HuH-7.5 (cell line): ENCODE results near the gene CTDSPL.
A peak's percentile ranks its signal among the peaks of the same experiment; 100 is the strongest.
"Not testable (repeated sequence)": the region's sequence is repeated elsewhere in the genome, so short reads cannot be mapped to it uniquely, and the experiment has no call there.

Experiments used
- DNase-seq: peaks from one replicate; pipeline ENCODE4 v3.0.0; 2011; ENCODE audit warnings: low spot score

Gene CTDSPL, protein sequence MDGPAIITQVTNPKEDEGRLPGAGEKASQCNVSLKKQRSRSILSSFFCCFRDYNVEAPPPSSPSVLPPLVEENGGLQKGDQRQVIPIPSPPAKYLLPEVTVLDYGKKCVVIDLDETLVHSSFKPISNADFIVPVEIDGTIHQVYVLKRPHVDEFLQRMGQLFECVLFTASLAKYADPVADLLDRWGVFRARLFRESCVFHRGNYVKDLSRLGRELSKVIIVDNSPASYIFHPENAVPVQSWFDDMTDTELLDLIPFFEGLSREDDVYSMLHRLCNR

GRCh38 chr3:37861620-37862041 is at the start of gene CTDSPL:
TSS of gene CTDSPL (plus strand) at chr3:37861880. CDS start at chr3:37862200, 320 bp downstream.
- DNase-seq = peak; percentile 81

DNA sequence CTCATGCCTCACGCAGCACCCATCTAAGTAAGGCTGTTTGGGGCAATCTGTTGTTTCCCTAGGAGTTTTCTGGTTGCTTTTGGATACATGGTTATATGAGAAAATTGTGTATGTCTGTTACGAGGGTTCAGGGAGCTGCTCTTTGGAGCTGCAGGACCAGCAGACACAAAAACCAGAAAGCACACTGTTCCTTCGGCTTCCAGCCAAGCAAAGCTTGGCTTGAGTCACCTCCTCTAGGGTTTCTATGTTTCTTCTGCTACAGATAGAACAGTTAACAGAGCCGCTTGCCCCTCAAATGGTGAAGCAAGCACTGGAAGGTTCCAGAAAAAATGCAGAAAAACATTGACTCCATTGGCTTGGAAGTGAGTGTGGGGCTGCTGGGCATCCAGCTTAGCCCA is 49.2 kb upstream of the CTDSPL start:
- DNase-seq = no peak

DNA sequence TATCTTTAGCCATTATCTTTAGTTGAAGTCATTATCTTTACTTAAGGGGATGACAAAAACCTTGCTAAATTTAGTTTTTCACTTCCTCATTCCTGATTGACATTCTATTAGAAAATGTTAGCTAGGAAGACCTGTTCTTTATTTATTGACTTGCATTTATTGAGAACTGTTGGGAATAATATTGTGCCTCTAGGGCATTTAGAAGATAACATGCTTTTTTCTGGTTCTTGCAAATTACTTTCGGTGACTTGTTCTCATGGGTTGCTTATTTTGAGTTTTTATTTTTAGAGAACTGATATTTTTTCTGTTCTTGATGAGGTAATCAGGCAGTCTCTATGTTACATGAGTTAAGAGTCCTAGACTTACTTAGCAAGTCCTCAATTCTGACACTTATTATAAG is 48.3 kb upstream of the CTDSPL start:
- no peak for DNase-seq

DNA sequence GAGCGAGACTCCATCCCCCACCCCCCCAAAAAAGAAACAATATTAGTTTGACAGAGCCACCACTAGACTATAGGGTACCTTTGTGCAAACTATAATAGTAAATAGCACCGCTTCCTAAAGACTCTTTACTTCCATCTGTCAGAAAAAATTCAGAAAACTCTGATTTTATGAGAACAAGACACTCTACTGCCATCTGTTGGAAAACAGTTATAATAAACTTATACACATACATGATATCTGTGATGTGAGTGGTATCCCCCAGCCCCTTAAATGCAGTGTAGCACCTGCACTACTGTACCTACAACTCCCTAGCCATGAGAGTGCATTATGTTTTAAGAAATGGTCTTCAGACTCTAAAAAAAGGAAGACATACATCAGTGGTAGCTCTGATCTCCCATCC is 47.1 kb upstream of the CTDSPL start:
- DNase-seq = peak; percentile 17

GRCh38 chr3:37815156-37815555 is 46.5 kb upstream of the CTDSPL start:
- not testable (repeated sequence) for DNase-seq

DNA sequence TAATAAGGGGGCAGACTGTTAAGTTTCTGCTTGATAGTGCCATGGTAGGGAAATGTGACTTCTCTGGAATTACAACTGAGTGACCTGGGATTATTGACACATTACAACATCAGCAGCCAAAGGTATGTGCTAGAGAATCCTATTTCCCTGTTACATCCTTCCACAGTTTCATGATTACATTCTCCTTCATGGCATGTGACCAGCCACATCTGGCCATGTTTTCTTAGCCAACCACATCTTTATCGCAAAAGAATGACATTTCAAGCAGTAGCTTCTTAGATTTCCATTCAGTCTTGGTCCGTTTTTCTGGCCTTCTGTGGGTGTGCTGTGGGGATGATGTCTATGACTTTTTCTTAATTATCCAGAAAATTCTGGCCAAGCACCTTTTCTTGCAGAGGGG is 45.4 kb upstream of the CTDSPL start:
- no peak for DNase-seq

GRCh38 chr3:37819591-37819990 is 42.1 kb upstream of the CTDSPL start:
- no peak for DNase-seq

- no peak for DNase-seq
Measured at GRCh38 chr3:37820286-37820685, 41.4 kb upstream of the CTDSPL start.

- DNase-seq = no peak
Measured at GRCh38 chr3:37823189-37823588, 38.5 kb upstream of the CTDSPL start.

DNA sequence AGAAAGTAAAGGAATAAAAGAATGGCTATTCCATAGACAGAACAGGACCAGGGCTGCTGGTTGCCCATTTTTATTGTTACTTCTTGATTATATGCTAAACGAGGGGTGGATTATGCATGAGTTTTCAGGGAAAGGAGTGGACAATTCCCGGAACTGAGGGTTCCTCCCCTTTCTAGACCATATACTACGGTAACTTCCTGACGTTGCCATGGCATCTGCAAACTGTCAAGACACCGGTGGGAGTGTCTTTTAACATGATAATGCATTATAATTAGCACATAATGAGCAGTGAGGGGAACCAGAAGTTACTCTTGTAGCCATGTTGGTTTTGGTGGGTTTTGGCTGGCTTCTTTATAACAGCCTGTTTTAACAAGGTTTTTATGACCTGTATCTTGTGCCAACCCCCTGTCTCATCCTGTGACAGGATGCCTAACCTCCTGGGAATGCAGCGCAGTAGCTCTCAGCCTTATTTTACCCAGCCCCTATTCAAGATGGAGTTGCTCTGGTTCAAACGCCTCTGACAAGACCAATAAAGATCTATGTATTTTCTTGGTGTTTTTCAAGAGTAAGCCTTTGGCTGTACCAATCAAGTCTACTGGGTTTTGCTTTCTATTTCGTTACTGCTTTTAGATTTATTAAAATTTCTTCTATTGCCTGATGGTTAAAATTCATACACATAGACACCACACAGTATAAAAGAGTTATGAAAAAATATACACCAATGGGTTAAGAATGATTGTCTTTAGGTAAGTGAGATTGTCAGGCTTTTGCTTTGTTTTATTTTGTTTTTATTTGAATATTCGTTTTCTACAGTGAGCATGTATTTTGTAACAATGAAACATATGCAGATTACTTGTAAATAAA is 37.4 kb upstream of the CTDSPL start:
- no peak for DNase-seq

GRCh38 chr3:37824954-37825328 is 36.7 kb upstream of the CTDSPL start:
- no peak for DNase-seq

DNA sequence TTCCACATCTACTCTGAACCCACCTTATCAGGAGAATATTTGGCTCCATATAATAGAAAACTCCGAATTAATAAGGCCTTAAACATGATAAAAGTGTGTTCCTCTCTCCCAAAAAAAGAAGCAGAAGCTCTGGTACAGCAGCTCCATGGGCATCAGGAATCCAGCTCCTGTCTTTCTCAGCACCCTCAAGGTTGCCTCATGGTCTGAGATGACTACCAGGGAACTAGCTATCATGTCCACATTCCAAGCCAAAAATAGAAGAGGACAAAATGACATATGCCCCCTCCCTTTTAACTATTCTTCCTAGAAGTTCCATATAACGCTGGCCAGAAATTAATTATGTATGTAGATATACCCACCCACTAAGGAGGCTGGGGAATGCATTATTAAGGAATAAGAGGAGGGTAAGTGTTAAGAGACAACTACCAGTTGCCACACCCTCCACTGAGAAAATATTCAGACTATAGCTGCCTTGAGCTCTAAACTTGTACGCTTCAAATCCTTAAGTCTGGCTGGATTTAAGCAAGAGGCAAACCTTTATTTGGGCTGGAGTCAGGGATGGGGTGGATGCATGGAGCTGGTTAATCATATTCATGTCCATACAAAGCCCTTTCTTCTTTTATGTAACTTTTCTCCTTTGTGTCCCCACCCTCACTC is 35.8 kb upstream of the CTDSPL start:
- DNase-seq = no peak

DNA sequence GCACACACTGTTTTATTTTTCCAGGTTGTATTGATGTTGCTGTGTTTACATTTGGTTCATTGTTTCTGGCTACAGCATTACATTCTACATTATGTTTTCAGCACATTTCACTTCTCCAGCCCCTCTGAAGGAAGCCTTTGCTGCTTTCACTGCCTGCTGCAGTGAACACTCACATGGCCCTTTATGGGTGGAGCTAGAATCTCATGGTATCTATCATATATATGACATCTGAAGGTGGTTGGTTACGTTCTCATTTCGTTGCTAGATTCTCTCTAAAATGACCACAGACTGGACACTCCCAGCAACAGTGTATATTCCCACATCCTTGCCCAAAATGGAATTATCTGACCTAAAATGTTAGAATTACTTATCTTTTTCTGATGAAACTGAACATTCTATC is 35.2 kb upstream of the CTDSPL start:
- no peak for DNase-seq

DNA sequence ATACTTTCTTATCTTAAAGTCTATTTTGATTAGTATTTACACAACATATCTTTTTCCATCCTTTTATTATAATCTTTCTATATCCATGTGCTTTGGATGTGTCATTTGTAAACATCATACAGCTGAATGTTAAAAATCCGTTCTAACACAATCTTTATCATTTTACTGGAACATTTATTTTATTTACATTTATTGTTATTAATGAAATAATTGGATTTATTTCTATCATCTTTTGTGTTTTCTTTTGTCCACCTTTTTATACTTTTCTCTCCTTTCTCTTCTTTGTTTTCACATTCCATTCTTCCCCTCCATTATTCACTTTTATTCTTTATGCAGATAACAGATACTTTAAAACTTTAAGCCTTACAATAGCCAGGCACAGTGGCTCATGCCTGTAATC is 34.7 kb upstream of the CTDSPL start:
- DNase-seq = no peak

DNA sequence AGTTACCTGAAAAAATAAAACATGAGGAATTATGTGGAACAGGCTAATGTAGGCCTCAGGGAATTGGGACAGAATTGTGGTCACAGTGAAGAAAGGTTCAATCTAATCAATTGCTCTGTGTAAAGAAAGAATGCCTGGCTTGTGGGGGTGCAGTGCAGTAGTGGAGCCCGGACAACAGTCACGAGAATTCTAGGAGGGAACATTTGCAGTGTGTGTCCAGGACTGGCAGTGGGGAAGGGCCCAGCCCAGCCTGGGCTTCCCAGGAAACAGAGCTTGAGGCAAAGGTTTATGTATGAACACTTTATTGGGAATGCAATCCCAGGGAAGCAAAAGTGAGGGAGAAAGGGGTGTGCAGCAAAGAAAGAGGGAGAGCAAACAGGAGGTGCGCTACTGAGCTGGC is 29.2 kb upstream of the CTDSPL start:
- no peak for DNase-seq

- no peak for DNase-seq
Measured at GRCh38 chr3:37833302-37834186, 28.1 kb upstream of the CTDSPL start.

GRCh38 chr3:37836589-37836988 is 25.1 kb upstream of the CTDSPL start:
- DNase-seq = no peak

DNA sequence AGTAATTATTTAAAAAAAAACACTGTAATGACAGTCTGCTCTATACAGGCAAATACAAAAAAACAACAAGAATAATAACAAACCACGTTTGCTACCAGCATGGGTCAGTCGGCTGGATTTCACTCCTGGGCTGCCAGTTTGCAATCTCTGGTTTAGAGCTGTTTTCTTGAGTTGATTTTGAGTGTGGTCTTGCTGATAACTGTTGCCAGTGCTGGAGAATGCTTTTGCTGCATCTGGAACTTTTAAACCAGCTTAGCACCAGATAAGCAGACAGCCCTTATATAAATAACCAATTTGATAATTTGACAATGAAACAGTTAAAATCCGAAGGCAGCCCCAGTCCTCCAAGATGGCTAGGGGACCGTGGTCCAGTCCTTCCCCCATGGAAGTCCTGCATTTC is 14.0 kb upstream of the CTDSPL start:
- no peak for DNase-seq

GRCh38 chr3:37849146-37849923 is 12.3 kb upstream of the CTDSPL start:
- no peak for DNase-seq

GRCh38 chr3:37852097-37852496 is 9.6 kb upstream of the CTDSPL start:
- DNase-seq = no peak

- DNase-seq = no peak
Measured at GRCh38 chr3:37852771-37853170, 8.9 kb upstream of the CTDSPL start.
